NCI-H82 (cell line): Measurements from ENCODE around the gene TDRD12.
A peak's percentile ranks its signal among the peaks of the same experiment; 100 is the strongest.
"Not testable (repeated sequence)": the region's sequence is repeated elsewhere in the genome, so short reads cannot be mapped to it uniquely, and the experiment has no call there.

Experiments used
- DNase-seq: peaks from one replicate; lab custom pipeline; 2025; lab: John Stamatoyannopoulos, UW

TDRD12 gene

DNA sequence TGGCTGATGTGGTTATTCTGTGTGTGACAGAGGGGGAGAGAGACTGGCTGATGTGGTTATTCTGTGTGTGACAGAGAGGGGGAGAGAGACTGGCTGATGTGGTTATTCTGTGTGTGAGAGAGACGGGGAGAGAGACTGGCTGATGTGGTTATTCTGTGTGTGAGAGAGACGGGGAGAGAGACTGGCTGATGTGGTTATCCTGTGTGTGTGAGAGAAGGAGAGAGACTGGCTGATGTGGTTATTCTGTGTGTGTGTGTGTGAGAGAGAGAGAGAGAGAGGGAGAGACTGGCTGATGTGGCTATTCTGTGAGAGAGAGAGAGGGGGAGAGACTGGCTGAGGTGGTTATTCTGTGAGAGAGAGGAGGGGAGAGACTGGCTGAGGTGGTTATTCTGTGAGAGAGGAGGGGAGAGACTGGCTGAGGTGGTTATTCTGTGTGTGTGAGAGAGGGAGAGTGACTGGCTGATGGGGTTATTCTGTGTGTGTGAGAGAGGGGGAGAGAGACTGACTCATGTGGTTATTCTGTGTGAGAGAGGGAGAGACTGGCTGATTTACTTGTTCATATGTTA, 27.1 kb downstream of the TDRD12 start:
- not testable (repeated sequence) for DNase-seq

DNA sequence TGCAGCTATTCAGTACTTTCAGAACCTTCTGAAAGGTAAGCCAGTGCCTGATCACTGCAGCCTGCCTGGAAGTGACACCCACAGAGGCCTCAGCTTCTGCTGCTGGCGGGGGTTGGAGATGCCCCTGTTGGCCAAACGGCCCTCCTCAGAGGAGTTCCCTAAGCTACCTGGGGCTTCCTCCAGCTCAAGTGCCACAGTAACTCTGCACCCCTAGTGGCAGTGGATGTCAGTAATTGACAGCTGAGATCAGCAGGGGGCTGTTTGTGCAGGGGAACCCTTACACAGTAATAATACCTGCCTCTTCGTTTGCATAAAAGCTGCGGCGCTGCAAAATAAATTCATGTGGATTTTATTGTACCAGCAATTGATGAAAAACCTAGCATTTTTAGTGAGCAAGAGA, 28.9 kb downstream of the TDRD12 start:
- DNase-seq: peak; percentile 47

DNA sequence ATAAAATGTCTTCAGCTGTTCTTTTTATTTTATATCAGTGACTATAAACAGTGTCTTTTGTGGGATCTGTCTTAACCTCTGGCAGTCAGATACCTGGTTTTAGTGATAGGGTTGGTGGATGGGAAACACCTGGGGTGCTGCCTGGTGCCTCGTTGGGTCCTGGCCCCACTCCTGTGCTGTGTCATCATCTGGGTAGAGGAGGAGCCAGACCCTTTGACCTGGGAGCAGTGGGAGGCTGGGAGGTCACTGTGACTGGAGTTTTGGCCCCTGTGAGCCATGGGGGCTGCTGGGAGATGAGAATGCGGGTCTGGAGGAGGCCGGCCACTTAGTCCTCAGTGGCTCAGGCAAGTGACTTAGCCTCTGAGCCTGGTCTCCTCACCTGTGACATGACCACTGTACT, 29.4 kb downstream of the TDRD12 start:
- no peak for DNase-seq

DNA sequence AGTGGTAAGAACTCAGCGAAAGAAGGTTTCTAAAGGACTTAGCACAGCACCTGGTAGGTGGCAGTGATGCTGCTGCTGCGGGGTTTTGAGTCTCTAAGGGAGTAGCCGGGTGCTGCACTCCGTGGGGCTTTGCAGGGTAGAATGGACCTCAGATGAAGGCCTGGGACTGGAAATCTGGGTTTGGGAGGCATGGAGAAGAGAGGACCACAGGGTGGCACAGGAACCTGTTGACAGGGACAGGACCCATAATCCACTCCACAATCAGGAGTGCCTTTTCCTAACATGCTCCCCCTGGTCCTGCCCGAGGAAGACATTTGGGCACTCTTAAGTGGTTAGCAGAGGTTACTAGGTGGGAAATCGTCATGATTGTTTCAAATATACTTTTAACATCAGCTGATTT, 29.8 kb downstream of the TDRD12 start:
- DNase-seq: no peak

DNA sequence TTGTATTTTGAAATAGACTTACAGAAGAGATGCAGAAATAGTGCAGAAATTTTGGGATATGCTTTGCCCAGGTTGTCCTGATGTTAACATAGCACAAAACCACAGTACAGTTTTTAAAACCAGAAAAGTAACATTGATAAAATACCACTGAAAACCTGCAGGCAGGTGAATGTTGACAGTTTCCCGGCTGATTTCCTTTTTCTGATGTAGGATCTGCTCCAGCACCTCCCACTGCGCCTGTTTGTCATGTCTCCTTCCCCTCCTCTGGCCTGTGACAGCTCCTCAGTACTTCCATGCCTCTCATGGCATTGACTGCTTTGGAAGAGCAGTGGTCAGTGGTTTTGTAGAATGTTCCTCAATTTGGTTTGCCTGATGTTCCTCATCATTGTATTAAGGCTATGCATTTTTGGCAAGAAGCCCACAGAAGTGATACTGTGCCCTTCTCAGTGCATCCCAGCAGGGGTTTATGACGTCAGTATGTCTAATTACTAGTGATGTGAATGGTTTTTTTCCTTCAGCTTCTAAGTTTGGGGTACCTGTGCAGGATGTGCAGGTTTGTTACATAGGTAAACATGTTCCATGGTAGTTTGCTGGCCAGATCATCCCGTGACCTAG, 31.0 kb downstream of the TDRD12 start:
- DNase-seq: no peak

DNA sequence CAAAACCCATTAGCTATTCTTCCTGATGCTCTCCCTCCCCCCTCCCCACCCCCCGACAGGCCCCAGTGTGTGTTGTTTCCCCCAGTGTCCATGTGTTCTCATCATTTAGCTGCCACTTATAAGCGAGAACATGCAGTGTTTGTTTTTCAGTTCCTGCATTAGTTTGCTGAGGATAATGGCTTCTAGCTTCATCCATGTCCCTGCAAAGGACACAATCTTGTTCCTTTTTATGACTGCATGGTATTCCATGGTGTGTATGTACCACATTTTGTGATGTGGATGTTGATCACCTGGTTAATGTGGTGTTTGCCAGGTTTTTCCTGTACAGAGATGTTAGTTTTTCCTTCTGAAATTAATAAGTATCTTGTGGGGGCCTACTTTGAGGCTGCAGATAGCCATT, 31.5 kb downstream of the TDRD12 start:
- no peak for DNase-seq

DNA sequence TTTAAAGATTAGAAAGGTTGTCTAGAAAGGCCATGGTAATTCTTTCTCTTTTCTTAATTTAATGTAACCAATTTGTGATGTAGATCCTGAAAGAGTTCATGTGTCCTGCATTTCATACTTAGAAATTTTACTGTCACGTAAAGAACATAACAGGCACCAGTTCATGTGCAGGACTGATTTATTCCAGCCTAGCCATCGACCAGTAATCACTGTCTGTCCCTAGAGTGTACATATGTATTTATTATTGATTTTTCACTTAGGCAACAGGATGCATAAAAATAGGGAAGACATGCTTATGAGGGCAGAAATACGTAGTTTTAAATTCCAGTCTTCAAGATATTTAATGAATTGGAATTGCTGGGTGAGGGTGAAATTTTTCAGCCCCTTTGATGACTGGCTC, 37.6 kb downstream of the TDRD12 start:
- DNase-seq: no peak

DNA sequence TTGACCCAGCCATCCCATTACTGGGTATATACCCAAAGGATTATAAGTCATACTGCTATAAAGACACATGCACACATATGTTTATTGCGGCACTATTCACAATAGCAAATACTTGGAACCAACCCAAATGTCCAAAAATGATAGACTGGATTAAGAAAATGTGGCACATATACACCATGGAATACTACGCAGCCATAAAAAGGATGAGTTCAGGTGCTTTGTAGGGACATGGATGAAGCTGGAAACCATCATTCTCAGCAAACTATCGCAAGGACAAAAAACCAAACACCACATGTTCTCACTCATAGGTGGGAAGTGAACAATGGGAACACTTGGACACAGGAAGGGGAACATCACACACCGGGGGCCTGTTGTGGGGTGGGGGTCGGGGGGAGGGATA, 45.8 kb downstream of the TDRD12 start:
- not testable (repeated sequence) for DNase-seq

DNA sequence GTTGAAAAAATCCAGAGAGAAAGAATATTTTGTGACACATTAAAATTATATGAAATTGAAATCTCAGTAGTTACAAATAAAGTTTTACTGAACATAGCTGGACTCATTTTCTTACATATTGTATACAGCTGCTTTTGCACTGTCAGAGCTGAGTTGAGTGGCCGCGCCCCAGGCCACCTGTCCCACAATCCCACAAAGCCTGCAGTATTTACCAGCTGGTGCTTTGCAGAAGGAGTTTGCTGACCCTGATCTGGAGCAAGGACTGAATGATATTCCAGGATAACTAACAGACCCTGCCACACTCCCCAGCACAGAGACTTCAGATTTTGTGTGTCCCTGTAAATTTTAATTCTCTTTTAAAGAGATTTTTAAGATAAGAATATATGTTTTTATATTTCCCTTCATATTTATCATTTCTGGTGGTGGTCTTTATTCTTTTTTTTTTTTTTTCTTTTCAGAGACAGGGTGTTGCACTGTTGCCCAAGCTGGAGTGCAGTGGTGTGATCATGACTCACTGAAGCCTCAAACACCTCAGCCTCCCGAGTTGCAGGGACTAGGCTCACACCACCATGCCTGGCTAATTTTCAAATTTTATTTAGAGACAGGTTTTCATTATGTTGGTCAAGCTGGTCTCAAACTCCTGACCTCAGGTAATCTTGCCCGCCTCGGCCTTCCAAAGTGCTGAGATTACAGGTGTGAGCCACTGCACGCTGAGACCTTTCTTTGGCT, 48.5 kb downstream of the TDRD12 start:
- DNase-seq: peak; percentile 37

DNA sequence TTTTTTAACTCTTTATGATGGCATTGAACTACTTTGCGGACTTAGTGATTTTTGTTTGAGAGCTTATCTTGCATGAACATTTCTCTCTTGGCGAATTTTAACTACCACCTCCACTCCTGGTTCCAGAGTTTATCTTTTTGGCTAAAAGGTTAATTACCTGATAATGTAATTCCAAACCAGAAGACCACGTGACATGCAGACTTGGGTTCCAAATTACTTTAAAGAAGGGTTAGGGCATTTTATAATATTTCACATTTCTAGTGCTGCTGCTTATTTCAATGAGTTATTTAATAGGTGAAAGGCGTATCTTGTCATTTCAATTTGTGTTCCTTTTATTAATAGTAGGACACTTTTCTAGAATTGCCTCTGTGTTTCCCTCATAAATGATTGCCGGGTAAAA, 52.0 kb downstream of the TDRD12 start:
- no peak for DNase-seq

DNA sequence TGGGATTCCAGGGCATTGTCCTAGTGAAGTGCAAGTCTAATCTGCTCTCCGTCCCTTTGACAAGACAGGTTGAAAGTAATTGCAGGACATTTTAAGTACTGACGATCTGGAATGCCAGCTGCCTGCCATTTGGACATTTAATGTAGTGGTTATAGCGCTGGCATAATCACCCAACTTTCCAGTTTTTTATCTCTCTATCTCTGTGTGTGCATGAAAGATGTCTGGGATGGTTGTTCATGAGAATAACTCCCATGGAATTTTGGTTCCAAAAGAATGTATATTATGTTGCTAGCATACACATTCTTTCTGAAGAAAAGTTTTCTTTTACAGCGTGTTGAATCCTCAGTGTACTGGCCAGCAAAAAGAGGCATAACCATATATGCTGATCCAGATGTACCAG, 53.6 kb downstream of the TDRD12 start:
- DNase-seq: no peak

DNA sequence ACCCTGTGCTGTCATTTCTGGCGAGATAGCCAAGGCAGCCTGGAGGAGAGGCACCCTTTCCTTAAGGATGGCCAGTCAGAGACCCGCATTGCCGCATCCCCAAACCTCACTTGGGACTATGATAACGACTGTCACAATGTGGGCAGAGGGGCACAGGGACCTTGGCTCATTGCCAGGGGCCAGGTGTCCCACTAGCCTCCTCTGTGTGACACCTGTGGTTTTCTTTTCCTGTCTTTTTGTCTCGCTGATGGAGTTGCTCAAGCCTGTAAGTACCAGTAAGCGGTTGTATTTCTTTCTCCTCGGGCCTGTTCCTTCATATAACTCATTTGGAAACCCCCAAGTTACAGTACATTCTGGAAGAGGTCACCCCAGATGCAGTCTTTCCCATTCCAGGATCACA, 59.5 kb downstream of the TDRD12 start:
- no peak for DNase-seq

DNA sequence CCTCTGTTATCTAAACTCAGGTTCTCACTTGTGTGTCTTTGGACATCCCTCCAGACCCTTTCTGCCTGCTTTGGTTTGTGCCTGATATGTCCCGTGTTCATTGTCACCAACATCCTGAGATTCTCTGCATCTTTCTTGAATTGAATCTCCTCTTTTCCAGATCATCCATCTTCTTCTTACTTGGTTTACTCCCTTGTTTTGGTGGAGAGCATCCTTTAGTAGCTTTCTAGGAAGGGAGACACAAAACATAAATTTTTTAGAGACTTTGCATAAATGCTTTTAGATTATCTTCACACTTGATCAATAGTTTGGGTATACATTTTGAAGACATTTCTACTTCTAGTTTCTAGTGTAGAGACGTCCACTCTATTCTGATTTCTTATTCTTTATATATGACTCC, 61.7 kb downstream of the TDRD12 start:
- no peak for DNase-seq

DNA sequence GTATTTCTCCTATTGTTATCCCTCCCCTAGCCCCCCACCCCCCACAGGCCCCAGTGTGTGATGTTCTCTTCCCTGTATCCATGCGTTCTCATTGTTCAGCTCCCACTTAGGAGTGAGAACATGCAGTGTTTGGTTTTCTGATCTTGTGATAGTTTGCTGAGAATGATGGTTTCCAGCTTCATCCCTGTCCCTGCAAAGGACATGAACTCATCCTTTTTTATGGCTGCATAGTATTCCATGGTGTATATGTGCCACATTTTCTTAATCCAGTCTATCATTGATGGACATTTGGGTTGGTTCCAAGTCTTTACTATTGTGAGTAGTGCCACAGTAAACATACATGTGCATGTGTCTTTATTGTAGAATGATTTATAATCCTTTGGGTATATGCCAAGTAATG, 62.5 kb downstream of the TDRD12 start:
- DNase-seq: not testable (repeated sequence)

DNA sequence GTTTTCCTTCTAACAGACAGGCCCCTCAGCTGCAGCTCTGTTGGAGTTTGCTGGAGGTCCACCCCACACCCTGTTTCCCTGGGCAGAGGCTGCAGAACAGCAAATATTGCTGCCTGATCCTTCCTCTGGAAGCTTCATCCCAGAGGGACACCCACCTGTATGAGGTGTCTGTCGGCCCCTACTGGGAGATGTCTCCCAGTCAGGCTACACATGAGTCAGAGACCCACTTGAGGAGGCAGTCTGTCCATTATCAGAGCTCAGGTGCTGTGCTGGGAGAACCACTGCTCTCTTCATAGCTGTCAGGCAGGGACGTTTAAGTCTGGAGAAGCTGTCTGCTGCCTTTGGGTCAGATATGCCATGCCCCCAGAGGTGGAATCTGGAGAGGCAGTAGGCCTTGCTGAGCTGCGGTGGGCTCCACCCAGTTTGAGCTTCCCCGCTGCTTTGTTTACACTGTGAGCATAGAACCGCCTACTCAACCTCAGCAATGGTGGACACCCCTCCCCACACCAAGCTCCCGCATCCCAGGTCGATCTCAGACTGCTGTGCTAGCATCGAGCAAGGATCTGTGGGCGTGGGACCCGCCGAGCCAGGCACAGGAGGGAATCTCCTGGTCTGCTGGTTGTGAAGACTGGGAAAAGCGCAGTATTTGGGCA, 67.7 kb downstream of the TDRD12 start:
- not testable (repeated sequence) for DNase-seq

DNA sequence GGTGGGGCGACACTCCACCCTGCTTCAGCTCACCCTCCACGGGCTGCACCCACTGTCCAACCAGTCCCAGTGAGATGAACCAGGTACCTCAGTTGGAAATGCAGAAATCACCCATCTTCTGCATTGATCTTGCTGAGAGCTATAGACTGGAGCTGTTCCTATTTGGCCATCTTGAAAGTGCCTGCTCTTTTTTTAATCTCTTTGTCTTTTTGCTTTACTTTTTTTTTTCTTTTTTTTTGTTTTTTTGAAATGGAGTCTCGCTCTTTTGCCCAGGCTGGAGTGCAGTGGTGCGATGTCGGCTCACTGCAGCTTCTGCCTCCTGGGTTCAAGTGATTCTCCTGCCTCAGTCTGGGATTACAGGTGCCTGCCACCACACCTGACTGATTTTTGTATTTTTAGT, 68.3 kb downstream of the TDRD12 start:
- DNase-seq: not testable (repeated sequence)

DNA sequence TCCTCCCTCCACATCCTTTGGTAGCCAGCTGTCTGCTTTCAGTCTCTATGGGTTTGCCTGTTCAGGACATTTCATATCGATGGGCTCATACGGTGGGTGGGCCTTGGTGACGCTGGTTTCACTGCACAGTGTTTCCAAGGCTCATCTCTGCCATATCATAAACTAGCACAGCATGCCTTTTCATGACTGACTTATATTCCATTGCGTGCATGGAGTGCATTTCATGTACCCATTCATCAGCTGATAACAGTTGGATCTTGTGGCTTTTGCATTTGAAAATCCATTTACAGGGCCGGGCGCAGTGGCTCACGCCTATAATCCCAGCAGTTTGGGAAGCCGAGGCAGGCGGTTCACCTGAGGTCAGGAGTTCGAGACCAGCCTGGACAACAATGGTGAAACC, 69.9 kb downstream of the TDRD12 start:
- DNase-seq: no peak

DNA sequence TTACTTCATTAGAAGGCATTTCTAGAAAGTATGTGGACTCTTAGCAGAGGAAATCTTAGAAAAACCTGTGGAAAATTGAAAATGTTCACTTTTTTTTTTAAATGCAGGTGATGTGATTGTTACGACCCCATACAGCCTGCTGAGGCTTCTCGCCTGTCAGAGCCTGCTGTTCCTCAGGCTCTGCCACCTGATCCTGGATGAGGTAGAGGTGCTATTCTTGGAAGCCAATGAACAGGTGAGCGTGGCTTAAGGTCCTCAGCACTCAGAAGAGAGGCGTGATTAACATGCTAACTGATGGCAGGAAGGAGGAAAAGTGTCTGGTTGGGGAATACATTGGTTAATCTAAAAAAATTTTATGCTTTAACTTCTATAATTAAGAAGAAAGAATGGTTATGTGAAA, 78.6 kb downstream of the TDRD12 start:
- DNase-seq: no peak

DNA sequence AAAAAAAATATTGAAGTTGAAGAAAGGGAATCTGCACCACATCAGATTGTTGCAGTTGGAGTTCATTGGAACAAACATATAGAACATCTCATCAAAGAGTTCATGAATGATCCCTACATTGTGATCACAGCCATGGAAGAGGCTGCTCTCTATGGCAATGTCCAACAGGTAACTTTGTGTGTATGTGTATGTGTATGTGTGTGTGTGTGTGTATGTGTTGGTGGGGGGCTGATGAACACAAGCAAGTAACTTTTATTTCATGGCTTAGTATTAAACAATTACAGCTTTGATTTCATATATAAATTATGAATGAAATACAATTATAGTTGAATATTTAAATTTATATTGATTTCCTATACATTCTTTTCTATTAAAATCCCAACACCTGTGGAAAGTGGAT, 80.6 kb downstream of the TDRD12 start:
- no peak for DNase-seq

DNA sequence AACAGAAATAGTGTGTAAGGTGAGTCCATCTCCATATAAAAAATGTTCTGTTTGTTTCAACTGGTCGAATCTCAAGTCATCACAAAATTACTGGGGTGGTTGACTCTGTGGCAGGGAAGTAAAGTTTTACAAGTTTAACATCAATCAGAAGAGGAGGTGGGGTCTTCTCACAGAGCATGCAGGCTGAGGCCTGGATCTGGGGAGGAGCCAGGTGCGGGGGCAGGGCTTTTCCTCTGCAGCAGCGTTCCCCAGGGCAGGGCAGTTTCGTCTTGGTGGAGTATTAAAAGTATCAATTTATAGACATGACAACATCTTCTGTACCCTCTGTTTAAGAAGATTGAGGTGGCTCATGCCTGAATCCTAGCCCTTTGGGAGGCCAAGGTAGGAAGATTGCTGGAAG, 81.2 kb downstream of the TDRD12 start:
- DNase-seq: no peak

DNA sequence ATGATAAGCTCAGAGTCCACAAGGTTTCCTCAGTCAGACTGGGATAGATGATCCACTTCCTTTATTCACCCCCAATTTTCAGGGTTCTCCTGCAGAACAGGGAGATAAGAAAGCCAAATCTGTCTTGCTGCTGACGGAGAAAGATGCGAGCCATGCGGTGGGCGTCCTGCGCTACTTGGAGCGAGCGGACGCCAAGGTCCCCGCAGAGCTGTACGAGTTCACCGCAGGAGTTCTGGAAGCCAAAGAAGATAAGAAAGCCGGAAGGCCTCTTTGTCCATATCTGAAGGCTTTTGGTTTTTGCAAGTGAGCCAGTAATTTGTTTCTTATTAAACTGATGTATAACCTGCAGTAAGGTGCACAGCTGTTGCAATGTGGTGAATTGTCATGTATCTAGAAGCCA, 83.3 kb downstream of the TDRD12 start:
- no peak for DNase-seq

DNA sequence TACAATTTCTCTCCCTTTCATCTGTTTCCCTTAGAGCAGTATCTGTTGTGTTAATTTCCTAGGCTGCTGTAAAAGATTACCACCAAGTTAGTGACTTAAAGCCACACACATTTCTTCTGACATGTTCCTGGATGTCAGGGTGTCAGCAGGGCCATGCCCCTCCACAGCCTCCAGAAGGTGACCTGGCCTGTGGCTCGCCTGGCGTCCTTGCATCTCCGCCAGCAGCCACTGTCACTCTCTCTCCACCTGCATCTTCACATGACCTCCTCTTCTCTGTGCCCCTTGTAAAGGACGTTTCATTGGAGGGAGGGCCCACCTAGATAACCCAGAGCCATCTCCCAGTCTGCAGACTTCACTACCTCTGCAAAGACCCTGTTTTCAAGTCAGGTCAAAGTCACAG, 88.7 kb downstream of the TDRD12 start:
- DNase-seq: no peak

DNA sequence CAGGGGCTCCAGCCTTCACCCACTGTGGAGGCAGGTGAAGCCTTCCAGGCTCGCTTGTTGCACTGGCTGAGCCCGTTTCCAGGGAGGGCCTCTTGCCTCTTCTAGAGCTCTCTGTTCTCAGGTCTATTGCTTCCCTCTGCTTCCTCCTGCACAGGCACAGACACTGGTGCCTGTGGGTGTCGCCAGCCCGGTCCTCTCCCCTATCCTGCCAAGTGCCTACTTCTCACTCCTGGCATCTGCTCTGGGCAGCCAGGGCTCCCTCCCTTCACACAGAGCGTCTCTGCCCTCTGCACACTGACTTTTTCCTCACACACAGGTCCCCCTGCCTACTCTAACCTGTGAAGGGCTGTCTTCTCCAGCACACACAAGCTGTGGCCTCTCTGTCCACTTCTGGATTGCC, 89.7 kb downstream of the TDRD12 start:
- no peak for DNase-seq
